Hematopoietic multipotent progenitor cell treated with erythropoietin and hydrocortisone succinate and interleukin-3 and kit ligand, for 6 days (in vitro differentiated cells): ENCODE measurements around the gene AKR7A2.

Experiments used
- DNase-seq: peaks from one replicate; pipeline ENCODE4 v3.0.0-alpha.2; 2015

AKR7A2 gene

GRCh38 chr1:19311931-19312781 is at the start of gene AKR7A2, which contains the start of gene SLC66A1:
Gene AKR7A2, minus strand, starts transcription at chr1:19312144. Its CDS starts 20 bp downstream, at chr1:19312124.
Gene SLC66A1, plus strand, starts transcription at chr1:19312326. Its CDS starts 5,352 bp downstream, at chr1:19317678.
- peak; percentile 96 for DNase-seq

- DNase-seq, result no peak
These were observed 49.1 kb upstream of the AKR7A2 start for GRCh38 chr1:19360843-19361610.

- no peak for DNase-seq
These were observed 48.5 kb upstream of the AKR7A2 start for GRCh38 chr1:19360432-19360831.

GRCh38 chr1:19360016-19360415 is 48.1 kb upstream of the AKR7A2 start:
- DNase-seq, result no peak

- no peak for DNase-seq
These were observed 47.4 kb upstream of the AKR7A2 start for GRCh38 chr1:19359357-19359756.

GRCh38 chr1:19358710-19359109 is 46.8 kb upstream of the AKR7A2 start:
- DNase-seq, result no peak

GRCh38 chr1:19357299-19357986 is 45.5 kb upstream of the AKR7A2 start:
- DNase-seq, result no peak

- DNase-seq, result no peak
These were observed 44.3 kb upstream of the AKR7A2 start for GRCh38 chr1:19356266-19356665.

- DNase-seq, result no peak
These were observed 42.6 kb upstream of the AKR7A2 start for GRCh38 chr1:19354531-19354981.

GRCh38 chr1:19353596-19353995 is 41.7 kb upstream of the AKR7A2 start:
- DNase-seq, result no peak

GRCh38 chr1:19352839-19353238 is 40.9 kb upstream of the AKR7A2 start:
- DNase-seq, result no peak

- DNase-seq, result no peak
These were observed 39.9 kb upstream of the AKR7A2 start for GRCh38 chr1:19351873-19352272.

- no peak for DNase-seq
These were observed 38.6 kb upstream of the AKR7A2 start for GRCh38 chr1:19350566-19350965.

- DNase-seq, result no peak
These were observed 38.1 kb upstream of the AKR7A2 start for GRCh38 chr1:19349999-19350398.

- DNase-seq, result no peak
These were observed 36.7 kb upstream of the AKR7A2 start for GRCh38 chr1:19348441-19349198.

- DNase-seq, result peak; percentile 53
These were observed 35.7 kb upstream of the AKR7A2 start for GRCh38 chr1:19347533-19348172.

- DNase-seq, result no peak
These were observed 34.1 kb upstream of the AKR7A2 start for GRCh38 chr1:19346026-19346425.

- no peak for DNase-seq
These were observed 33.4 kb upstream of the AKR7A2 start for GRCh38 chr1:19345391-19345790.

GRCh38 chr1:19344831-19345230 is 32.9 kb upstream of the AKR7A2 start:
- no peak for DNase-seq

- DNase-seq, result peak; percentile 60
These were observed 32.4 kb upstream of the AKR7A2 start for GRCh38 chr1:19344372-19344810.

- DNase-seq, result no peak
These were observed 31.8 kb upstream of the AKR7A2 start for GRCh38 chr1:19343617-19344350.
